OCI-LY3 (cell line): ENCODE measurements around the gene NCKAP5.

Source experiments
- H2AFZ ChIP-seq: fragments of 200-600, 300-600 bp; shearing (Covaris generic); 2 replicates; pipeline ENCODE4 v1.6.0; 2014; ENCODE audit warnings: antibody characterized with exemption, low read depth, low read length
- H3K27ac ChIP-seq: fragments of 200-600, 300-600 bp; sonication (generic); 2 replicates; pipeline ENCODE4 v1.5.1; 2014; ENCODE audit warnings: mild to moderate bottlenecking, low read length, moderate library complexity, mixed read lengths
- H3K27me3 ChIP-seq: fragments of 200-600, 300-600 bp; sonication (generic); 2 replicates; pipeline ENCODE4 v1.6.1; 2014; ENCODE audit warnings: low read depth, low read length, mixed read lengths
- H3K36me3 ChIP-seq: fragments of 200-600, 300-600 bp; sonication (generic); replicated peaks from 2 replicates; pipeline ENCODE3; 2014; ENCODE audit warnings: low read depth, low read length, mixed read lengths
- H3K4me1 ChIP-seq: fragments of 300-600, 200-600 bp; sonication (generic); 2 replicates; pipeline ENCODE4 v1.6.1; 2014; ENCODE audit warnings: low read length, mixed read lengths
- H3K4me2 ChIP-seq: fragments of 200-600, 300-600 bp; sonication (generic); 2 replicates; pipeline ENCODE4 v1.6.1; 2014; ENCODE audit warnings: low read length, mixed read lengths
- H3K4me3 ChIP-seq: fragments of 300-600, 200-600 bp; sonication (generic); 2 replicates; pipeline ENCODE4 v1.5.1; 2014; ENCODE audit warnings: antibody characterized with exemption, mild to moderate bottlenecking, low read length, moderate library complexity
- H3K79me2 ChIP-seq: fragments of 300-600, 200-600 bp; shearing (Covaris generic); 2 replicates; pipeline ENCODE4 v1.6.1; 2014; ENCODE audit warnings: mild to moderate bottlenecking, low read length, mixed read lengths
- H3K9ac ChIP-seq: fragments of 300-600, 200-600 bp; shearing (Covaris generic); 2 replicates; pipeline ENCODE4 v1.6.0; 2014; ENCODE audit warnings: mild to moderate bottlenecking, low read length, moderate library complexity
- H3K9me3 ChIP-seq: fragments of 200-600, 300-600 bp; shearing (Covaris generic); 2 replicates; pipeline ENCODE4 v1.6.1; 2014; ENCODE audit warnings: low read length, mixed read lengths; ENCODE audit not compliant: insufficient read depth
- H4K20me1 ChIP-seq: fragments of 200-600, 300-600 bp; sonication (generic); 2 replicates; pipeline ENCODE4 v1.6.1; 2016; ENCODE audit warnings: low read length, mixed read lengths; ENCODE audit not compliant: insufficient read depth
- EZH2phosphoT487 ChIP-seq: fragments of 200-600 bp; shearing (Covaris generic); IDR thresholded peaks from 2 replicates; pipeline ENCODE4 v1.6.1; 2018; ENCODE audit warnings: antibody characterized with exemption, mixed run types, low read depth
- TF ChIP-seq, protein P1 (sequence below): fragments of 200-600, 300-600 bp; sonication (generic); IDR thresholded peaks from 2 replicates; pipeline ENCODE4 v1.5.1; 2014; ENCODE audit warnings: antibody characterized with exemption, low read length, low read depth

NCKAP5 gene

DNA sequence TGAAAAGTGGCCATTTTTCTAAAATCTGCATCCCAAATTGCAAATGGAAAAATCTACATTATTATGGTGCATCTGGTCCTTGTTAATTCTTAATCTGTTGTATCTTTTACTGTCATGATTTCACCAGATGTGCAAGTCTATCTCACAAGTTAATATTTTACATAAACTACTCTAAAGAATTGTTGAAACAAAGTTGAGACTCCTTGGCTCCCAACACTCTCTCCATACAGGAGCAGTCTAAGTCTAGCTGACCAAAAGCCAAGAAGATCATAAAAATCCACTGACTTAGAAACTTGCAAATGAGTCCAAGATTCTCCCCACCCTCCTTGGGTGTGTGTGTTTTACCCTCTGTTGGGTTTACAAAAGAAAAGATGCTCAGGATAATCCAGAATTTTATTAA is 85.1 kb downstream of the NCKAP5 start:
- H3K36me3 ChIP-seq: no peaks in the 10 kb centered on the region
- H4K20me1 ChIP-seq: no peaks in the 10 kb centered on the region
- H3K27ac ChIP-seq: no peak overlapping the region
- no peak for TF ChIP-seq EZH2phosphoT487
- TF ChIP-seq, protein P1, sequence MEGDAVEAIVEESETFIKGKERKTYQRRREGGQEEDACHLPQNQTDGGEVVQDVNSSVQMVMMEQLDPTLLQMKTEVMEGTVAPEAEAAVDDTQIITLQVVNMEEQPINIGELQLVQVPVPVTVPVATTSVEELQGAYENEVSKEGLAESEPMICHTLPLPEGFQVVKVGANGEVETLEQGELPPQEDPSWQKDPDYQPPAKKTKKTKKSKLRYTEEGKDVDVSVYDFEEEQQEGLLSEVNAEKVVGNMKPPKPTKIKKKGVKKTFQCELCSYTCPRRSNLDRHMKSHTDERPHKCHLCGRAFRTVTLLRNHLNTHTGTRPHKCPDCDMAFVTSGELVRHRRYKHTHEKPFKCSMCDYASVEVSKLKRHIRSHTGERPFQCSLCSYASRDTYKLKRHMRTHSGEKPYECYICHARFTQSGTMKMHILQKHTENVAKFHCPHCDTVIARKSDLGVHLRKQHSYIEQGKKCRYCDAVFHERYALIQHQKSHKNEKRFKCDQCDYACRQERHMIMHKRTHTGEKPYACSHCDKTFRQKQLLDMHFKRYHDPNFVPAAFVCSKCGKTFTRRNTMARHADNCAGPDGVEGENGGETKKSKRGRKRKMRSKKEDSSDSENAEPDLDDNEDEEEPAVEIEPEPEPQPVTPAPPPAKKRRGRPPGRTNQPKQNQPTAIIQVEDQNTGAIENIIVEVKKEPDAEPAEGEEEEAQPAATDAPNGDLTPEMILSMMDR: no peak
- H3K4me3 ChIP-seq: no peak overlapping the region
- H3K9me3 ChIP-seq: no peaks in the 10 kb centered on the region
- no peak overlapping the region for H3K9ac ChIP-seq
- no peak overlapping the region for H2AFZ ChIP-seq
- no peaks in the 10 kb centered on the region for H3K4me1 ChIP-seq
- H3K27me3 ChIP-seq: no peaks in the 10 kb centered on the region
- no peak overlapping the region for H3K4me2 ChIP-seq
- H3K79me2 ChIP-seq: no peaks in the 10 kb centered on the region

GRCh38 chr2:133480707-133481429 is 87.4 kb downstream of the NCKAP5 start:
- Histone ChIP-seq H3K79me2 (no peaks in the 10 kb centered on the region), H3K4me3 (no peak overlapping the region), H2AFZ (no peak overlapping the region), H3K36me3 (no peaks in the 10 kb centered on the region), H3K9ac (no peak overlapping the region), H4K20me1 (no peaks in the 10 kb centered on the region), H3K9me3 (no peaks in the 10 kb centered on the region), H3K4me1 (no peaks in the 10 kb centered on the region), H3K27me3 (no peaks in the 10 kb centered on the region), H3K4me2 (no peak overlapping the region), H3K27ac (no peak overlapping the region)
- no peak for TF ChIP-seq EZH2phosphoT487
- TF ChIP-seq, protein P1: no peak

GRCh38 chr2:133477616-133477990 is 90.7 kb downstream of the NCKAP5 start:
- no peaks in the 10 kb centered on the region for H3K9me3 ChIP-seq
- no peaks in the 10 kb centered on the region for H3K79me2 ChIP-seq
- no peak overlapping the region for H2AFZ ChIP-seq
- H3K4me1 ChIP-seq: no peaks in the 10 kb centered on the region
- no peak overlapping the region for H3K4me3 ChIP-seq
- no peak for TF ChIP-seq EZH2phosphoT487
- no peaks in the 10 kb centered on the region for H4K20me1 ChIP-seq
- no peak overlapping the region for H3K27ac ChIP-seq
- no peak overlapping the region for H3K4me2 ChIP-seq
- H3K9ac ChIP-seq: no peak overlapping the region
- H3K27me3 ChIP-seq: no peaks in the 10 kb centered on the region
- H3K36me3 ChIP-seq: no peaks in the 10 kb centered on the region

DNA sequence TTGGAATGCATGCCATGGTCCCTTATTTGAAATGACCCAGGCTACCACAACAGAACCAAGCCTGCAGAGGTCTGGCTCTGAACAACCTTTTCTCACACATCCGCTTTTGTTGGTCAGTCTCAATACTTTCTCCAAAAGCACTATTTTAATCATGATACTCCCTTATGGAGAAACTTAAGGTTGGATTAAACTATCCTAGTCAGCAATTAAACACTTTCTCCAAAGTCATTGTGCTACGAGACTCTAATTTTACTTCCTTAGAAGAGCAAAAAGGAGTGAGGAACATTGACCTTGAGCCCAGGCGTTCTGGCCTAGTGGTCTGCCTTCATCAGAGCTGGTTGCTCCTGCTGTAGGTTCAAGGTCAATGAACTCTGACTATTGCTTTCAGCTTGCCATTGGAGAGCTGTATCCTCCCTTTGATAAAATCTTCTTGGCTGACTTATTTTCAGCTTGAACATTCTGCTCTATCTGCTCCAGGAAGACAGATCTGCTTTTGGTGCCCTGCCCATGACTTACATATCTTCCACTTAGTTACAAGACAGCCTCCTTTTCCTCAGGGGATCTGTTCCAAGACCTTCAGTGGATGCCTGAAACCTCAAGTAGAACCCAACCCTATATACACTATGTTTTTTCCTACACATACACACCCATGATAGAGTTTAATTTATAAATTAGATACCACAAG is 91.2 kb downstream of the NCKAP5 start:
- TF ChIP-seq, protein P1: no peak
- no peak for TF ChIP-seq EZH2phosphoT487
- no peaks in the 10 kb centered on the region for H3K36me3 ChIP-seq
- no peak overlapping the region for H2AFZ ChIP-seq
- H4K20me1 ChIP-seq: no peaks in the 10 kb centered on the region
- H3K9ac ChIP-seq: no peak overlapping the region
- H3K27me3 ChIP-seq: no peaks in the 10 kb centered on the region
- no peaks in the 10 kb centered on the region for H3K4me1 ChIP-seq
- no peaks in the 10 kb centered on the region for H3K79me2 ChIP-seq
- H3K4me2 ChIP-seq: no peak overlapping the region
- H3K9me3 ChIP-seq: no peaks in the 10 kb centered on the region
- H3K4me3 ChIP-seq: no peak overlapping the region
- no peak overlapping the region for H3K27ac ChIP-seq
